Stimulated activated CD4-positive, alpha-beta T cell treated with anti-CD3 and anti-CD28 coated beads, Interleukin-4, amount 100 ng/mL, for 4 hours (primary cell): ENCODE measurements around the gene GPANK1.
A peak's percentile ranks its signal among the peaks of the same experiment; 100 is the strongest.

ENCODE experiments used
- DNase-seq, 2 experiments: peaks; one replicate each; pipeline ENCODE4 v3.0.0-alpha.2; 2020

Gene GPANK1

GRCh38 chr6:31636698-31637596 lies 27.9 kb downstream of the GPANK1 start:
- no peak for DNase-seq

- DNase-seq = no peak
Observed at GRCh38 chr6:31634969-31635575, 29.7 kb downstream of the GPANK1 start.

GRCh38 chr6:31634131-31634530 lies 30.7 kb downstream of the GPANK1 start:
- no peak for DNase-seq

- no peak for DNase-seq
Observed at GRCh38 chr6:31633447-31633846, 31.4 kb downstream of the GPANK1 start.

- no peak for DNase-seq
Observed at GRCh38 chr6:31632279-31632946, 32.4 kb downstream of the GPANK1 start.

- no peak for DNase-seq
Observed at GRCh38 chr6:31631681-31632278, 33.0 kb downstream of the GPANK1 start.

- no peak for DNase-seq
Observed at GRCh38 chr6:31631209-31631608, 33.6 kb downstream of the GPANK1 start.

- no peak for DNase-seq
Observed at GRCh38 chr6:31630177-31630934, 34.4 kb downstream of the GPANK1 start.

GRCh38 chr6:31629014-31629413 lies 35.8 kb downstream of the GPANK1 start:
- no peak for DNase-seq

- no peak for DNase-seq
Observed at GRCh38 chr6:31627690-31628287, 37.0 kb downstream of the GPANK1 start.

- DNase-seq = no peak
Observed at GRCh38 chr6:31626952-31627351, 37.8 kb downstream of the GPANK1 start.

- DNase-seq = no peak
Observed at GRCh38 chr6:31624070-31624469, 40.7 kb downstream of the GPANK1 start.

- no peak for DNase-seq
Observed at GRCh38 chr6:31622684-31623091, 42.1 kb downstream of the GPANK1 start.

- DNase-seq = no peak
Observed at GRCh38 chr6:31621991-31622390, 42.8 kb downstream of the GPANK1 start.

- DNase-seq = no peak
Observed at GRCh38 chr6:31621320-31621939, 43.4 kb downstream of the GPANK1 start.

- peak in 1 of 2 experiments; percentile 91 for DNase-seq
Observed at GRCh38 chr6:31620586-31621319, 44.0 kb downstream of the GPANK1 start, which contains the start of gene PRRC2A. PRRC2A (plus strand) TSS chr6:31620715; CDS start chr6:31622790, 2,075 bp downstream.

GRCh38 chr6:31619805-31620585 lies 44.8 kb downstream of the GPANK1 start:
- DNase-seq = peak; percentile 91 to 97

- DNase-seq = no peak
Observed at GRCh38 chr6:31617010-31617409, 47.8 kb downstream of the GPANK1 start.

- DNase-seq = no peak
Observed at GRCh38 chr6:31615748-31616147, 49.0 kb downstream of the GPANK1 start.
